ENCODE results near the gene HOXA6. TPM values are rescaled to one million over a fixed set of nuclear protein-coding genes. Genes with fewer than 3 reads are reported as not detected.

The HOXA6 gene
- total RNA-seq, 1 donor from 2014 or later, result 15.3 TPM

DNA sequence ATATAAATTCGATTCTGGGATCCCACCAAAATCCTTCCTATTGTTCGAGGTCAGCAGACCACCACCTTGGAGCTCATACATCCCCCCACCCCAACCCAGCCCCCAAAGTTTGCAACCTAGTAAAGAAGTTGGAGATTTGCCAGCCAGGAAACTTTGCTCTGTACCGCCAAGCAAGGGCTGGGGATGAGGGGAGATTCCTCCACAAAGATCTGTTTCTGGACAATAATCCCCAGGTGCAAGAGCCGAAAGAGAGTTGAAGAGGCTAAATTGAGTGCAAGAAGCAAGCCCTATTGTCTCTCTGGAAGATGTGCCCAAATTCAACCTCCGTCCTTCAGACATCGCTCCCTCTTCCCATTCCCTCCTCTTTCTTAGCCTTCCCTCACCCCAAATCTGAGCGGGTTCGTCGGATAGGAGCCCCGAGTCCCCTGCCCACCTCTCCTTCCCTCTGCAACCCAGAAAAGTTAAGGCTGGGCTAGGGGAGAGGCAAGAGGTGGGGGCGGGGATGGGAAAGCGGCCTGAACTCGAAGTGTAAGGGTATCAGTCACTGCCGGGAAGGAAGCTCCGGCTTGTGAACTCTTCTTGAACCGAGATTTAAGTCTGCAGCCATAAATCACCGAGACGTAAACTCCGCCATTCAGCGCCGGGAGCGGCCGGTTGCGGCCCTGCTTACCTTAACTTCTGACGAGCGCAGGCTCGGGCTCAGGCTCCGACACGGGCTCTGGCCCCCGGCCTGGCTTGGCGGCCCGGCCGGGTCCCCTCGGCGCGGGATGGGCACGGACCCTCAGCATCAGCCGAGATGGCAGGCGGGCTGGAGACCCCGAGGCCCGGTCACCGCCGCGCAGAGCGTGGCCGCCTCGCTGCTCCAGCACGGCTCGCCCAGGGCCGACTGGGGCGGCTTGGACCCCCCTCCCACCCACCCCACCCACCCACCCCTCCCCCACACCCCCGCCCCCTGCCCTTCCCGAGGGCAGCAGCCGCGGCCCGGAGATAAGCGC is 34.3 kb downstream of the HOXA6 start:
- DNase-seq (ENCODE audit: low spot score in 2 of 2), result no peak
- H3K27me3 ChIP-seq, result no peaks in the 10 kb centered on the region
- no peaks in the 10 kb centered on the region for H3K36me3 ChIP-seq
- peak overlapping the region; percentile 63 to 81 for H3K4me3 ChIP-seq
- peaks cover 8 to 15% of the 10 kb centered on the region in 2 donors for H3K4me1 ChIP-seq
- peak overlapping the region; percentile 89 to 97 for H3K27ac ChIP-seq
- intact Hi-C loops (cut with DNase I), result loop anchor here (2.0 to 10.0 kb wide), 3 partner anchors 549 to 1302 kb away; partner anchors contain the start of genes CBX3, CREB5, HIBADH and HNRNPA2B1
- TF ChIP-seq, protein P1, sequence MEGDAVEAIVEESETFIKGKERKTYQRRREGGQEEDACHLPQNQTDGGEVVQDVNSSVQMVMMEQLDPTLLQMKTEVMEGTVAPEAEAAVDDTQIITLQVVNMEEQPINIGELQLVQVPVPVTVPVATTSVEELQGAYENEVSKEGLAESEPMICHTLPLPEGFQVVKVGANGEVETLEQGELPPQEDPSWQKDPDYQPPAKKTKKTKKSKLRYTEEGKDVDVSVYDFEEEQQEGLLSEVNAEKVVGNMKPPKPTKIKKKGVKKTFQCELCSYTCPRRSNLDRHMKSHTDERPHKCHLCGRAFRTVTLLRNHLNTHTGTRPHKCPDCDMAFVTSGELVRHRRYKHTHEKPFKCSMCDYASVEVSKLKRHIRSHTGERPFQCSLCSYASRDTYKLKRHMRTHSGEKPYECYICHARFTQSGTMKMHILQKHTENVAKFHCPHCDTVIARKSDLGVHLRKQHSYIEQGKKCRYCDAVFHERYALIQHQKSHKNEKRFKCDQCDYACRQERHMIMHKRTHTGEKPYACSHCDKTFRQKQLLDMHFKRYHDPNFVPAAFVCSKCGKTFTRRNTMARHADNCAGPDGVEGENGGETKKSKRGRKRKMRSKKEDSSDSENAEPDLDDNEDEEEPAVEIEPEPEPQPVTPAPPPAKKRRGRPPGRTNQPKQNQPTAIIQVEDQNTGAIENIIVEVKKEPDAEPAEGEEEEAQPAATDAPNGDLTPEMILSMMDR (IDR thresholded peaks at IDR 0.05), result no peak
- H3K9me3 ChIP-seq, result no peaks in the 10 kb centered on the region

DNA sequence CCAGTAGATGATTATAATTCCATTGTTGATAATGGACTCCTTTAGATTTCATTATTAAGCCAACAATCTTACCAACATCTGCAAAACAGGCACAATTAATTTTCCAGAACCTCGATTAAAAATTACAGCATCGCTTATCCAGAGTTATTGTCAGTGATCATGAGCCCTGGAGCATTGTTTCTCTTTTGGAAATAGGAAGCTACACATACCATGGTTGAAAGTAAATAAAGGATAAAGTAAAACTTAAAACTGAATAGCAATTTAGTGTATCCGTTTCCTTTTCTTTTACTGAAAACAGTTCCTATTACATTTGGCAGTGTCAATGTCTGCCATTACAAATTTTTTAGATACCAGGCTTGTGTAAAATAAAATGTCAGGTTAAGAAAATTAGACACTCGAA is 35.2 kb downstream of the HOXA6 start:
- Histone ChIP-seq H3K9me3 (no peaks in the 10 kb centered on the region), H3K4me1 (peaks cover 8 to 17% of the 10 kb centered on the region in 2 donors), H3K36me3 (no peaks in the 10 kb centered on the region), H3K4me3 (peak overlapping the region; percentile 63 to 81), H3K27ac (peak overlapping the region; percentile 89 to 97), H3K27me3 (no peaks in the 10 kb centered on the region)
- intact Hi-C loops (cut with DNase I), result loop anchor here (2.0 to 10.0 kb wide), 3 partner anchors 550 to 1302 kb away; partner anchors contain the start of genes CBX3, CREB5, HIBADH and HNRNPA2B1
- no peak for DNase-seq (ENCODE audit: low spot score in 2 of 2)
- TF ChIP-seq, protein P1 (IDR thresholded peaks at IDR 0.05), result no peak

DNA sequence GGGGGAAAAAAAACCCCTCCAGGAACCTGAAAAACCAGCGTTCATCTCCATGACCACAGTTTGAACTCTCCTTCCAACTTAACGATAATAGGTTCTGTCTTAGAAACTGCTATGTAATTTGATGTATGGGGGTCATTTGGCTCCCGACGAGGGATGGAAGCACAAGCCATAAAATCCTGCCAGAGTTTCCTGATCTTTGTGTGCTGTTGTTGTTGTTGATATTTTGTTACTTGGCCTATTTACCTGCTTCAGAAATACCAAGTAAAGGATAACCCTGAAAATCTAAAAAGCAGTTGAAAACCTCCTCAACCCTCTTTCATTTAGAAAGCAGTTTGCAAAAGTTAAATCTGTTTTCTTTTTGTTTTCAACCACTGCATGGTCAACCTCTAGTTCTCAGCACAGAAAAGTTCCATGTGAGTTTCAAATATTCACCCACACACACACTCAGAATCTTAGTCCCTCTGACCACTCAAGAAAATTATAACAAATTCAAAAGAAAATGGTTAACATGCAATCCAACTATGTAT is 35.8 kb downstream of the HOXA6 start:
- H3K4me1 ChIP-seq, result peaks cover 8 to 20% of the 10 kb centered on the region in 2 donors

DNA sequence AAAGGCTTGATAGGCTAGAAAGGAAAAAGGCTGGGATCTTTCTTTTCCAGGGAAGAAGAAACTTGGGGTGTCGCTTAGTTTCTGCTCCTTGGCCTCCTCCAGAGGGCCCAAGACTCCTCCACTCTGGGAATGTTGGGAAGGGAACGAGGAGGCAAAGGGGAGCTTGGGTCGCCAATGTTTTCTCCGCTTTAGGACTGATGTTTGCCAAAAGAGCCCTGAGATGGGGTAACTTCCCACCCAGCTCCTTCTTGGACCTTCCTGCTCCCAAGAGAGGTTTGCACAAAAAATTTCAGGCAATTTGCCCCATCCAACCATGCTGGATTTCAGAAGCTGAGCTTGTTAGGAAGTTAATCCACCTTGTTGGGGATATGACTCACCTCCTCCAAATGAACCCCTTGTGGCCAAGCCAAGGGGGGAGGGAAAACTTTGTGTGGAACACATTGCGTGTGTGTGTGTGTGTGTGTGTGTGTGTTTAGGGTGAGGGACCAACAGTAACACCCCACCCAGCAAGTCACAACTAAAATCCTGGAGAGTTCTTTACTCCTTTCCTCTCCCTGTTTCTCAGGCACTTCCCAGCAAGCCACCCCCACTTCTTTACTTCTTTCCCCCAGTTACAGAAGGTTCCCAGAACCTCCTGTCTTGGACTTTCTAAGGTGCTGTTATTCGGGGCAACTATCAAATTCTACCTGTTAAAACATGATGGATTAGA is 36.4 kb downstream of the HOXA6 start:
- Histone ChIP-seq H3K27ac (peak overlapping the region; percentile 89 to 97), H3K27me3 (no peaks in the 10 kb centered on the region), H3K36me3 (no peaks in the 10 kb centered on the region), H3K9me3 (no peaks in the 10 kb centered on the region), H3K4me1 (peaks cover 8 to 21% of the 10 kb centered on the region in 2 donors), H3K4me3 (peak overlapping the region; percentile 40 to 63)
- intact Hi-C loops (cut with DNase I), result loop anchor here (2.0 to 10.0 kb wide), 3 partner anchors 551 to 1304 kb away; partner anchors contain the start of genes CREB5 and HIBADH
- peak in 1 of 2 donors; percentile 90 for DNase-seq (ENCODE audit: low spot score in 2 of 2)
- TF ChIP-seq, protein P1 (IDR thresholded peaks at IDR 0.05), result no peak

More for the DNA sequence above, 35.8 kb downstream of the HOXA6 start:
- peak overlapping the region; percentile 1 to 63 for H3K4me3 ChIP-seq
- H3K27me3 ChIP-seq, result no peaks in the 10 kb centered on the region
- TF ChIP-seq, protein P1 (IDR thresholded peaks at IDR 0.05), result no peak
- no peaks in the 10 kb centered on the region for H3K36me3 ChIP-seq
- no peak for DNase-seq (ENCODE audit: low spot score in 2 of 2)
- peak overlapping the region; percentile 89 to 97 for H3K27ac ChIP-seq
- intact Hi-C loops (cut with DNase I), result loop anchor here (2.0 to 10.0 kb wide), 4 partner anchors 550 to 1303 kb away; partner anchors contain the start of genes CBX3, CREB5, HIBADH and HNRNPA2B1
- no peaks in the 10 kb centered on the region for H3K9me3 ChIP-seq

Data from ascending aorta (tissue), 2 donors.